Endothelial cell of umbilical vein (primary cell): ENCODE measurements around the gene GRIA1. TPM values are rescaled to one million over a fixed set of nuclear protein-coding genes. Genes with fewer than 3 reads are reported as not detected.
A peak's percentile ranks its signal among the peaks of the same experiment; 100 is the strongest.

ENCODE experiments used
- BruUV-seq: library from RNA; stranded (reverse); fragments of 400-500 nt; replicated peaks from 2 replicates; lab custom pipeline; 2021; lab: Mats Ljungman, UMichigan
- CTCF ChIA-PET: fragments of 300-600, 350-600 bp; sonication (Branson Sonifier 250); formaldehyde crosslinking; loops from one replicate; lab custom pipeline; 2021; ENCODE audit warnings: antibody characterized with exemption, inconsistent platforms; lab: Charles Lee
- POLR2A ChIA-PET: fragments of 300-600, 350-600 bp; sonication (Branson Sonifier 250); formaldehyde crosslinking; loops from one replicate; lab custom pipeline; 2021; ENCODE audit warnings: antibody characterized with exemption, inconsistent platforms; lab: Charles Lee
- DNase-seq: peaks from one replicate; pipeline ENCODE4 v3.0.0-alpha.2; 2011; ENCODE audit warnings: low read depth, low spot score
- FAIRE-seq: peaks from 2 replicates; lab custom pipeline; 2011; peaks lifted over from hg19 to GRCh38; lab: Jason Lieb, UNC
- H2AFZ ChIP-seq: 2 replicates; pipeline ENCODE4 v1.6.0; 2012; ENCODE audit warnings: low read depth, low read length, control low read depth, inconsistent platforms
- H3K27ac ChIP-seq: 2 replicates; pipeline ENCODE4 v1.5.1; 2011; ENCODE audit warnings: low read depth, mild to moderate bottlenecking, control low read depth, low read length, moderate library complexity; ENCODE audit not compliant: insufficient read depth
- H3K27me3 ChIP-seq, 2 experiments: 2 replicates each; pipeline versions ENCODE4 v1.6.0 to v1.6.1; 2011; ENCODE audit warnings: low read length in 2 of 2, mixed read lengths in 1 of 2; ENCODE audit not compliant: control insufficient read depth in 2 of 2, insufficient read depth in 2 of 2
- H3K36me3 ChIP-seq, 2 experiments: 2 replicates in 1 of 2; 3 replicates in 1 of 2; pipeline ENCODE4 v1.5.1; 2011; ENCODE audit warnings: low read length in 2 of 2, mild to moderate bottlenecking in 1 of 2, moderate library complexity in 1 of 2; ENCODE audit not compliant: control insufficient read depth in 2 of 2, insufficient read depth in 2 of 2; ENCODE audit errors: extremely low read depth in 1 of 2
- H3K4me1 ChIP-seq: 3 replicates; pipeline ENCODE4 v1.5.1; 2011; ENCODE audit warnings: mild to moderate bottlenecking, low read length; ENCODE audit not compliant: control insufficient read depth, insufficient read depth; ENCODE audit errors: extremely low read depth
- H3K4me2 ChIP-seq: 2 replicates; pipeline ENCODE4 v1.6.1; 2011; ENCODE audit warnings: low read length, control low read depth, mixed read lengths; ENCODE audit not compliant: insufficient read depth
- H3K4me3 ChIP-seq, 3 experiments: fragments of 200-600 bp in 1 of 3; sonication (generic), shearing (Covaris generic) in 1 of 3; replicated peaks in 1 of 3; 2 replicates each; pipeline ENCODE4 v1.5.1; 2011 to 2016; ENCODE audit warnings: control low read depth in 3 of 3, low read length in 3 of 3, mild to moderate bottlenecking in 2 of 3, inconsistent platforms in 1 of 3, low read depth in 1 of 3, moderate library complexity in 1 of 3; ENCODE audit not compliant: insufficient read depth in 1 of 3
- H3K79me2 ChIP-seq: 2 replicates; pipeline ENCODE4 v1.6.0; 2012; ENCODE audit warnings: low read length, inconsistent platforms; ENCODE audit not compliant: control insufficient read depth, insufficient read depth
- H3K9ac ChIP-seq: replicated peaks from 2 replicates; pipeline ENCODE3; 2011; ENCODE audit warnings: low read length, control low read depth; ENCODE audit not compliant: insufficient read depth; ENCODE audit errors: extremely low read depth
- H3K9me1 ChIP-seq: replicated peaks from 3 replicates; pipeline ENCODE4 v1.6.0; 2011; ENCODE audit warnings: mild to moderate bottlenecking, low read length; ENCODE audit not compliant: control insufficient read depth, insufficient read depth; ENCODE audit errors: extremely low read depth
- H3K9me3 ChIP-seq: replicated peaks from 2 replicates; pipeline ENCODE4 v1.5.1; 2012; ENCODE audit warnings: low read length, inconsistent platforms; ENCODE audit not compliant: control insufficient read depth, insufficient read depth
- H4K20me1 ChIP-seq: replicated peaks from 2 replicates; pipeline ENCODE3; 2011; ENCODE audit warnings: mild to moderate bottlenecking, low read length; ENCODE audit not compliant: control insufficient read depth, insufficient read depth; ENCODE audit errors: extremely low read depth
- CTCF ChIP-seq, 2 donors: IDR thresholded peaks; 1 replicate in 1 of 2; 2 replicates in 1 of 2; pipeline ENCODE4 v1.5.1; 2011; ENCODE audit warnings: low read length in 2 of 2, mild to moderate bottlenecking in 2 of 2, moderate library complexity in 2 of 2, control low read depth in 1 of 2, inconsistent platforms in 1 of 2, low read depth in 1 of 2; ENCODE audit not compliant: insufficient read depth in 1 of 2; ENCODE audit errors: extremely low read depth in 1 of 2
- EZH2 ChIP-seq: IDR thresholded peaks from 2 replicates; pipeline ENCODE4 v1.6.1; 2012; ENCODE audit warnings: borderline replicate concordance, low read depth, mild to moderate bottlenecking, moderate library complexity, low read length, inconsistent platforms; ENCODE audit not compliant: severe bottlenecking
- GATA2 ChIP-seq: IDR thresholded peaks from 2 replicates; pipeline ENCODE4 v1.7.0; 2011; ENCODE audit warnings: low read depth, mild to moderate bottlenecking, moderate library complexity, mixed read lengths, low read length; ENCODE audit not compliant: insufficient read length, insufficient read depth
- JUN ChIP-seq: IDR thresholded peaks from 2 replicates; pipeline ENCODE4 v1.6.1; 2011; ENCODE audit warnings: borderline replicate concordance, low read depth; ENCODE audit not compliant: insufficient read length, insufficient read depth
- MAX ChIP-seq: IDR thresholded peaks from 2 replicates; pipeline ENCODE4 v1.6.1; 2011; ENCODE audit not compliant: insufficient read depth, insufficient read length
- MYC ChIP-seq: IDR thresholded peaks from one replicate; pipeline ENCODE4 v1.6.1; 2011; ENCODE audit warnings: mild to moderate bottlenecking, low read depth, low read length
- POLR2A ChIP-seq: IDR thresholded peaks from 2 replicates; pipeline ENCODE4 v1.6.1; 2012; ENCODE audit warnings: low read depth, mild to moderate bottlenecking, control low read depth, low read length
- POLR2AphosphoS5 ChIP-seq: IDR thresholded peaks from 2 replicates; pipeline ENCODE4 v1.6.1; 2012; ENCODE audit warnings: low read depth, mild to moderate bottlenecking, control low read depth, low read length, moderate library complexity; ENCODE audit not compliant: insufficient read depth
- dilution Hi-C: fragments of 300-500 bp; cut with MboI; formaldehyde crosslinking; loops from one replicate; pipeline ENCODE4 v1.15.0; 2019; ENCODE audit warnings: low sequenced_read_pairs; ENCODE audit not compliant: extremely low pct_ligation_motif_present
- intact Hi-C: fragments of 100-400 bp; cut with micrococcal nuclease; formaldehyde crosslinking; loops from one replicate; pipeline ENCODE4 v1.10.0; 2022
- polyA plus RNA-seq, 4 experiments: library from polyadenylated mRNA; depleted of rRNA in 3 of 4; stranded (reverse) in 3 of 4; unstranded in 1 of 4; fragments of >200 nt; gene quantifications; 2 replicates each; pipeline versions ENCODE4 v1.2.1 to v1.2.3, GENCODE V29; 2011 to 2012; ENCODE audit warnings: missing spikeins in 1 of 4
- total RNA-seq: library from RNA; stranded (reverse); gene quantifications from 2 replicates; pipeline ENCODE4 v1.2.3, GENCODE V29; 2021

The GRIA1 gene
- total and polyA plus RNA-seq, 2 donors (not counting 3 experiments of a cell fraction or from before 2014, with no cell fraction given): not detected

GRCh38 chr5:153707626-153708025, 217.2 kb downstream of the GRIA1 start:
- dilution Hi-C loops (no loop called here), intact Hi-C loops (no loop called here)
- Histone ChIP-seq H3K9ac (no peak overlapping the region), H4K20me1 (no peaks in the 10 kb centered on the region), H3K4me3 (no peak overlapping the region), H3K9me3 (no peaks in the 10 kb centered on the region), H2AFZ (no peak overlapping the region), H3K79me2 (no peaks in the 10 kb centered on the region), H3K27me3 (no peaks in the 10 kb centered on the region), H3K36me3 (no peaks in the 10 kb centered on the region), H3K9me1 (no peaks in the 10 kb centered on the region), H3K4me2 (no peak overlapping the region), H3K4me1 (no peaks in the 10 kb centered on the region), H3K27ac (no peak overlapping the region)
- CTCF ChIA-PET: no interaction called here
- TF ChIP-seq MAX (no peak), JUN (no peak), MYC (no peak), GATA2 (no peak)
- BruUV-seq: no TSS peak
- no peak for DNase-seq
- POLR2A ChIA-PET: no interaction called here
- FAIRE-seq: no peak

- CTCF ChIA-PET: interaction anchor here (0.7 to 6.8 kb wide), 17 partner anchors 66 to 1151 kb away, joined by 3 to 115 read pairs (median 3); partner anchors contain the start of gene GRIA1
- Histone ChIP-seq H3K4me1 (no peaks in the 10 kb centered on the region), H3K9me3 (no peaks in the 10 kb centered on the region), H3K36me3 (no peaks in the 10 kb centered on the region), H4K20me1 (no peaks in the 10 kb centered on the region), H3K4me3 (no peak overlapping the region), H3K27me3 (no peaks in the 10 kb centered on the region), H2AFZ (no peak overlapping the region), H3K9ac (no peak overlapping the region), H3K79me2 (no peaks in the 10 kb centered on the region), H3K27ac (no peak overlapping the region), H3K9me1 (no peaks in the 10 kb centered on the region), H3K4me2 (no peak overlapping the region)
- DNase-seq (peak; percentile 7), FAIRE-seq (no peak)
- TF ChIP-seq CTCF (IDR thresholded peaks at IDR 0.05; ENCODE audit: extremely low read depth in 1 of 2, insufficient read depth in 1 of 2, low read depth in 1 of 2, low read length in 2 of 2) (peak in 1 of 2 donors; percentile 15), EZH2 (no peak), POLR2AphosphoS5 (no peak), MAX (no peak), POLR2A (no peak), MYC (no peak)
- dilution Hi-C loops (no loop called here), intact Hi-C loops (loop anchor here (1.0 kb wide), 2 partner anchors 215 to 1151 kb away; no protein-coding TSS in a partner anchor)
- no TSS peak for BruUV-seq
- POLR2A ChIA-PET: no interaction called here
Observed at GRCh38 chr5:153711755-153712154, 221.3 kb downstream of the GRIA1 start.
